NCI-H1417 (cell line): ENCODE data around the gene SMCHD1.
"Not testable (repeated sequence)": the region's sequence is repeated elsewhere in the genome, so short reads cannot be mapped to it uniquely, and the experiment has no call there.

Experiments
- DNase-seq, 3 experiments: peaks; one replicate each; lab custom pipeline; 2025; lab: John Stamatoyannopoulos, UW

SMCHD1 gene

DNA sequence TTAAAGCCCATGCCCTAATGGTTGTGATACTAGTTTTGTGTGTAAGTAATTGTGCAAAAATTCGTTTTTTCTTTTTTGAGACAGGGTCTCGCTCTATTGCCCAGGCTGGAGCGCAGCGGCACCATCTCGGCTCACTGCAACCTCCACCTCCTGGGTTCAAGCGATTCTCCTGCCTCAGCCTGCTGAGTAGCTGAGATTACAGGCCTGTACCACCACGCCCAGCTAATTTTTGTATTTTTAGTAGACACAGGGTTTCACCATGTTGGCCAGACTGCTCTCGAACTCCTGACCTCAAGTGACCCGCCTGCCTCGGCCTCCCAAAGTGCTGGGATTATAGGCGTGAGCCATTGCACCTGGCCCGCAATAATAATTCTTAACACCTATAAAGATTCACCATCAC is 196.9 kb downstream of the SMCHD1 start:
- not testable (repeated sequence) for DNase-seq

GRCh38 chr18:2853173-2853925 is 197.8 kb downstream of the SMCHD1 start:
- DNase-seq, result no peak

DNA sequence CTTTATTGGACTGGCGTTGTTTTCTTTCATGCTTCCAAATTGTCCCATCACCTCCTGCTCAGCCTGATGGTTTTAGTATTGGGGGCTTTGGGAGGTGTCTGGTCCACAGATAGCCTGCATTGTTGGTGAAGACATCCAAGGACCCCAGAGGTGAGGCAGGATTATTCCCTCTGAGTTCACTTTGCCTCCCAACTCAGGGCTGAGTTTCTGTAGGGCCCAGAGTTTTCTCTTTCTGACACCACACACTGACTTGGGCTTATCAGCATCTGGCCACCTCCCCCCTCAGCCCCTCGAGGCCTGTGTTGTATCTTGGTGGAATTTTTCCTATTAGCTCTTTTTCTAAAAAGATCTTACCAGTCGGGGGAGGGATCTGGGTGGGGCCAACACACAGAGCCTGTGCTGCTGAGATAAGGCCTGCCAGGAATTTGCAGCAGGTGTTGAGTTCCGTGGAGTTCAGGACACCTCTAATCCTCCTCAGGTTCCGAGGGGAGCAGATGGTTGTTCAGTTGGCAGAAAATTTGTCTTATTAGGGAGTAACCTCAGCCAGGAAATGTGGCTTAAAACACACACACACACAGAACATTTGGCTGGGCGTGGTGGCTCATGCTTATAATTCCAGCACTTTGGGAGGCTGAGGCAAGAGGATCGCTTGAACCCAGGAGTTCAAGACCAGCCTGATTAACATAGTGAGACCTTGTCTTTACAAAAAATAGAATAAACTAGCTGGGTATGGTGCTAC is 198.6 kb downstream of the SMCHD1 start:
- no peak for DNase-seq
